ENCODE results near the gene PHOSPHO1. TPM values are rescaled to one million over a fixed set of nuclear protein-coding genes. Genes with fewer than 3 reads are reported as not detected.

Gene PHOSPHO1
- total RNA-seq, 1 experiment from 2014 or later, result 98.3 TPM

GRCh38 chr17:49201481-49201927, 29.1 kb downstream of the PHOSPHO1 start:
- POLR2A ChIA-PET (ENCODE audit: low non-redundant PET), result no interaction called here
- DNase-seq (ENCODE audit: low spot score), result no peak
- no TSS peak for BruUV-seq (replicated peaks)
- no peak overlapping the region for H3K27ac ChIP-seq (ENCODE audit: low read depth, low read length, poor library complexity, severe bottlenecking)
- peaks cover 4% of the 10 kb centered on the region for H3K4me1 ChIP-seq (ENCODE audit: insufficient read depth, low read length, poor library complexity, severe bottlenecking)
- no peaks in the 10 kb centered on the region for H3K36me3 ChIP-seq (ENCODE audit: insufficient read depth, low read length, poor library complexity, severe bottlenecking)
- intact Hi-C loops (cut with micrococcal nuclease; ENCODE audit: unreplicated experiment), result no loop called here
- TF ChIP-seq, protein P1, sequence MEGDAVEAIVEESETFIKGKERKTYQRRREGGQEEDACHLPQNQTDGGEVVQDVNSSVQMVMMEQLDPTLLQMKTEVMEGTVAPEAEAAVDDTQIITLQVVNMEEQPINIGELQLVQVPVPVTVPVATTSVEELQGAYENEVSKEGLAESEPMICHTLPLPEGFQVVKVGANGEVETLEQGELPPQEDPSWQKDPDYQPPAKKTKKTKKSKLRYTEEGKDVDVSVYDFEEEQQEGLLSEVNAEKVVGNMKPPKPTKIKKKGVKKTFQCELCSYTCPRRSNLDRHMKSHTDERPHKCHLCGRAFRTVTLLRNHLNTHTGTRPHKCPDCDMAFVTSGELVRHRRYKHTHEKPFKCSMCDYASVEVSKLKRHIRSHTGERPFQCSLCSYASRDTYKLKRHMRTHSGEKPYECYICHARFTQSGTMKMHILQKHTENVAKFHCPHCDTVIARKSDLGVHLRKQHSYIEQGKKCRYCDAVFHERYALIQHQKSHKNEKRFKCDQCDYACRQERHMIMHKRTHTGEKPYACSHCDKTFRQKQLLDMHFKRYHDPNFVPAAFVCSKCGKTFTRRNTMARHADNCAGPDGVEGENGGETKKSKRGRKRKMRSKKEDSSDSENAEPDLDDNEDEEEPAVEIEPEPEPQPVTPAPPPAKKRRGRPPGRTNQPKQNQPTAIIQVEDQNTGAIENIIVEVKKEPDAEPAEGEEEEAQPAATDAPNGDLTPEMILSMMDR (conservative IDR thresholded peaks at IDR 0.05; ENCODE audit: low read depth, low read length), result no peak
- TF ChIP-seq EZH2 (IDR thresholded peaks at IDR 0.05; ENCODE audit: borderline replicate concordance, low read depth, low read length, poor library complexity, severe bottlenecking), result no peak
- no peaks in the 10 kb centered on the region for H3K9me3 ChIP-seq (ENCODE audit: low read depth, low read length, poor library complexity, severe bottlenecking)
- CTCF ChIA-PET, result no interaction called here
- no peak overlapping the region for H3K4me3 ChIP-seq (ENCODE audit: low read depth, low read length, poor library complexity, severe bottlenecking)
- no peaks in the 10 kb centered on the region for H3K27me3 ChIP-seq (replicated peaks; ENCODE audit: insufficient read depth, low read depth, low read length, poor library complexity)

DNA sequence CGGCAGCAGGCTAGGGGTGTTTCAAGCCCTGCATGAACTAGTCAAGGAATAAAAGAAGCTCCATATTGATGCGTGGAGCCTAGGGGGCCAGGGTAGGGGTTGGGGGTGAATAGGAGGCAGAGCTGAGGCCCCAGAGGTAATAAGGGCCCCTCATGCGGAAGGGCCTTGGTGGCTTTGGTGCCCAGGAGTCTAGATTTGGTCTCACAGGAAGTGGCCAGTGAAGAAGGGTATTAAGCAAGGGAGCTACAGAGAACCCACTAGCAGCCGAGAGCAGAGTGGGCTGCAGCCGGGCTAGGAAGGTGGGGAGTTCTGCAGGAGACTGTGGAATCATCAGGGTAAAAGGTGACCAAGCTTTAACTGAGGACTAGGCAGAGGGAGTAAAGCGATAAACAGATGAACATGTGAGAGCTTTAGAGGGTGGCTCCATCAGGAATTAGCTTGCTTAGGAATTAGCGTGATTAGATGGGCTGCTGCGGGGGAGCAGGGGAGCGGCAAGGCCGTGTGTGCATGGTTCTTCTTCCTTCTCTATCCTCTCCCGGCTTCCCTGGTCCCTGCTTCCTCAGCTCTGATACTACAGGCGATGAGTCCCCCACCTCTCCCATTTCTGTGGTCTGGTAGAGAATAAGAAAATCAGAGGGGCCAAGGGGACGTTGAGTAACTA, 30.0 kb downstream of the PHOSPHO1 start:
- no peak overlapping the region for H3K27ac ChIP-seq (ENCODE audit: low read depth, low read length, poor library complexity, severe bottlenecking)
- no peaks in the 10 kb centered on the region for H3K9me3 ChIP-seq (ENCODE audit: low read depth, low read length, poor library complexity, severe bottlenecking)
- H3K36me3 ChIP-seq (ENCODE audit: insufficient read depth, low read length, poor library complexity, severe bottlenecking), result no peaks in the 10 kb centered on the region
- H3K27me3 ChIP-seq (replicated peaks; ENCODE audit: insufficient read depth, low read depth, low read length, poor library complexity), result no peaks in the 10 kb centered on the region
- intact Hi-C loops (cut with micrococcal nuclease; ENCODE audit: unreplicated experiment), result no loop called here
- CTCF ChIA-PET, result no interaction called here
- no peak for TF ChIP-seq EZH2 (IDR thresholded peaks at IDR 0.05; ENCODE audit: borderline replicate concordance, low read depth, low read length, poor library complexity, severe bottlenecking)
- TF ChIP-seq, protein P1 (conservative IDR thresholded peaks at IDR 0.05; ENCODE audit: low read depth, low read length), result no peak
- no TSS peak for BruUV-seq (replicated peaks)
- H3K4me3 ChIP-seq (ENCODE audit: low read depth, low read length, poor library complexity, severe bottlenecking), result no peak overlapping the region
- DNase-seq (ENCODE audit: low spot score), result no peak
- peaks cover 4% of the 10 kb centered on the region for H3K4me1 ChIP-seq (ENCODE audit: insufficient read depth, low read length, poor library complexity, severe bottlenecking)
- POLR2A ChIA-PET (ENCODE audit: low non-redundant PET), result no interaction called here

DNA sequence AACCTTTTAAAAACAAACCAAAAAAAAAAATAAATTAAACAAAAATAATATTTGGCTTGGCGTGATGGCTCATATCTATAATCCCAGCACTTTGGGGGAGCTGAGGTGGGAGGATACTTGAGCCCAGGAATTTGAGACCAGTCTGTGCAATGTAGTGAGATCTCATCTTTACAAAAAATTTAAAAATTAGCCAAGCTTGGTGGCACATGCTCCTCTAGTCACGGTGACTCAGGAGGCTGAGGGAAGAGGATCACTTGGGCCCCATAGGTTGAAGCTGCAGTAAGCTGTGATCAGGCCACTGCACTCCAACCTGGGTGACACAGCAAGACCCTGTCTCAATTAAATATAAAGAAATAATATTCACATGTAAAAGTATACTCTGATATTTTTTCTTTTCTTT, 32.4 kb downstream of the PHOSPHO1 start:
- Histone ChIP-seq H3K27ac (ENCODE audit: low read depth, low read length, poor library complexity, severe bottlenecking) (no peak overlapping the region), H3K27me3 (replicated peaks; ENCODE audit: insufficient read depth, low read depth, low read length, poor library complexity) (no peaks in the 10 kb centered on the region), H3K4me1 (ENCODE audit: insufficient read depth, low read length, poor library complexity, severe bottlenecking) (peaks cover 11% of the 10 kb centered on the region), H3K4me3 (ENCODE audit: low read depth, low read length, poor library complexity, severe bottlenecking) (no peak overlapping the region), H3K36me3 (ENCODE audit: insufficient read depth, low read length, poor library complexity, severe bottlenecking) (no peaks in the 10 kb centered on the region), H3K9me3 (ENCODE audit: low read depth, low read length, poor library complexity, severe bottlenecking) (no peaks in the 10 kb centered on the region)
- POLR2A ChIA-PET (ENCODE audit: low non-redundant PET), result interaction anchor here (0.7 kb wide), 1 partner anchor 24 kb away, joined by 7 read pairs; no protein-coding TSS in a partner anchor
- CTCF ChIA-PET, result interaction anchor here (0.5 kb wide), 1 partner anchor 681 kb away, joined by 8 read pairs; no protein-coding TSS in a partner anchor
- DNase-seq (ENCODE audit: low spot score), result no peak
- TF ChIP-seq, protein P1 (conservative IDR thresholded peaks at IDR 0.05; ENCODE audit: low read depth, low read length), result no peak
- TF ChIP-seq EZH2 (IDR thresholded peaks at IDR 0.05; ENCODE audit: borderline replicate concordance, low read depth, low read length, poor library complexity, severe bottlenecking), result no peak
- intact Hi-C loops (cut with micrococcal nuclease; ENCODE audit: unreplicated experiment), result loop anchor here (10.0 kb wide), 1 partner anchor 293 kb away; the partner anchor contains the start of gene UBE2Z
- no TSS peak for BruUV-seq (replicated peaks)

Data from A673 (cell line).